ENCODE results near the gene SPINK1.

The SPINK1 gene

GRCh38 chr5:147791181-147791580, 40.3 kb downstream of the SPINK1 start:
- no peak overlapping the region for H3K27ac ChIP-seq (replicated peaks; ENCODE audit: low read length)

GRCh38 chr5:147789820-147790219, 41.7 kb downstream of the SPINK1 start:
- WGBS, 2 donors (ENCODE audit: extremely low coverage in 2 of 2, insufficient read length in 2 of 2, insufficient replicate concordance in 1 of 2), result no CpG with 5 or more reads among the region's 2 CpGs
- Histone ChIP-seq H3K27ac (replicated peaks; ENCODE audit: low read length) (no peak overlapping the region), H3K27me3 (ENCODE audit: control insufficient read depth in 3 of 3, insufficient read depth in 3 of 3, low read depth in 1 of 3, low read length in 3 of 3) (no peaks in the 10 kb centered on the region)

More at GRCh38 chr5:147791181-147791580, 40.3 kb downstream of the SPINK1 start:
- Histone ChIP-seq H3K18ac (ENCODE audit: low read length) (peak overlapping the region; percentile 42), H2BK15ac (ENCODE audit: low read length) (no peak overlapping the region), H4K8ac (ENCODE audit: low read depth, low read length) (no peak overlapping the region), H3K79me1 (ENCODE audit: low read depth, low read length) (no peaks in the 10 kb centered on the region), H3K4me3 (ENCODE audit: low read length in 2 of 2) (no peak overlapping the region), H3K27me3 (ENCODE audit: control insufficient read depth in 3 of 3, insufficient read depth in 3 of 3, low read depth in 1 of 3, low read length in 3 of 3) (peaks cover 0 to 5% (median 0%) of the 10 kb centered on the region in 3 experiments), H3K36me3 (replicated peaks in 1 of 2; ENCODE audit: control insufficient read depth in 2 of 2, insufficient read depth in 2 of 2, low read length in 2 of 2) (no peaks in the 10 kb centered on the region), H3K4me1 (ENCODE audit: control insufficient read depth in 2 of 2, insufficient read depth in 1 of 2, low read depth in 1 of 2, low read length in 2 of 2) (no peaks in the 10 kb centered on the region), H3K4me2 (ENCODE audit: insufficient read depth, low read length, poor library complexity, severe bottlenecking) (no peak overlapping the region), H2BK12ac (ENCODE audit: low read length) (no peak overlapping the region), H2AFZ (ENCODE audit: low read length) (no peak overlapping the region), H2AK5ac (ENCODE audit: low read depth, low read length) (no peak overlapping the region), H3K9me3 (replicated peaks in 1 of 2; ENCODE audit: control insufficient read depth in 2 of 2, insufficient read depth in 1 of 2, low read depth in 1 of 2, low read length in 2 of 2) (no peaks in the 10 kb centered on the region), H3K9ac (ENCODE audit: low read depth, low read length, poor library complexity) (no peak overlapping the region), H2BK120ac (ENCODE audit: low read depth, low read length) (no peak overlapping the region), H2BK5ac (ENCODE audit: low read length) (no peak overlapping the region), H3K23ac (ENCODE audit: low read depth, low read length, poor library complexity) (no peak overlapping the region), H3K4ac (ENCODE audit: low read length) (no peak overlapping the region), H3K14ac (ENCODE audit: low read length) (no peak overlapping the region), H4K91ac (ENCODE audit: low read depth, low read length, poor library complexity) (no peak overlapping the region)
- no peak for DNase-seq (ENCODE audit: low spot score)
- WGBS, 2 donors (ENCODE audit: extremely low coverage in 2 of 2, insufficient read length in 2 of 2, insufficient replicate concordance in 1 of 2), result no CpG with 5 or more reads among the region's 6 CpGs

GRCh38 chr5:147788023-147788422, 43.4 kb downstream of the SPINK1 start:
- H2BK5ac ChIP-seq (ENCODE audit: low read length), result no peak overlapping the region
- no peak overlapping the region for H3K4ac ChIP-seq (ENCODE audit: low read length)
- H3K4me3 ChIP-seq (ENCODE audit: low read length in 2 of 2), result no peak overlapping the region
- no peak overlapping the region for H2BK12ac ChIP-seq (ENCODE audit: low read length)
- no peak overlapping the region for H2BK120ac ChIP-seq (ENCODE audit: low read depth, low read length)
- H4K8ac ChIP-seq (ENCODE audit: low read depth, low read length), result no peak overlapping the region
- H4K91ac ChIP-seq (ENCODE audit: low read depth, low read length, poor library complexity), result no peak overlapping the region
- H3K27ac ChIP-seq (replicated peaks; ENCODE audit: low read length), result no peak overlapping the region
- H2BK15ac ChIP-seq (ENCODE audit: low read length), result no peak overlapping the region
- no peaks in the 10 kb centered on the region for H3K27me3 ChIP-seq (ENCODE audit: control insufficient read depth in 3 of 3, insufficient read depth in 3 of 3, low read depth in 1 of 3, low read length in 3 of 3)
- H3K4me2 ChIP-seq (ENCODE audit: insufficient read depth, low read length, poor library complexity, severe bottlenecking), result no peak overlapping the region
- peaks cover 0 to 2% of the 10 kb centered on the region in 2 donors for H3K4me1 ChIP-seq (ENCODE audit: control insufficient read depth in 2 of 2, insufficient read depth in 1 of 2, low read depth in 1 of 2, low read length in 2 of 2)
- no peak overlapping the region for H2AFZ ChIP-seq (ENCODE audit: low read length)
- no peak overlapping the region for H3K18ac ChIP-seq (ENCODE audit: low read length)
- no peak overlapping the region for H3K14ac ChIP-seq (ENCODE audit: low read length)
- H3K36me3 ChIP-seq (replicated peaks in 1 of 2; ENCODE audit: control insufficient read depth in 2 of 2, insufficient read depth in 2 of 2, low read length in 2 of 2), result no peaks in the 10 kb centered on the region
- H3K23ac ChIP-seq (ENCODE audit: low read depth, low read length, poor library complexity), result no peak overlapping the region
- no peaks in the 10 kb centered on the region for H3K79me1 ChIP-seq (ENCODE audit: low read depth, low read length)
- DNase-seq (ENCODE audit: low spot score), result no peak
- no peak overlapping the region for H2AK5ac ChIP-seq (ENCODE audit: low read depth, low read length)
- H3K9ac ChIP-seq (ENCODE audit: low read depth, low read length, poor library complexity), result no peak overlapping the region
- no peaks in the 10 kb centered on the region for H3K9me3 ChIP-seq (replicated peaks in 1 of 2; ENCODE audit: control insufficient read depth in 2 of 2, insufficient read depth in 1 of 2, low read depth in 1 of 2, low read length in 2 of 2)

More at GRCh38 chr5:147789820-147790219, 41.7 kb downstream of the SPINK1 start:
- Histone ChIP-seq H3K9me3 (replicated peaks in 1 of 2; ENCODE audit: control insufficient read depth in 2 of 2, insufficient read depth in 1 of 2, low read depth in 1 of 2, low read length in 2 of 2) (no peaks in the 10 kb centered on the region), H3K23ac (ENCODE audit: low read depth, low read length, poor library complexity) (no peak overlapping the region), H2BK12ac (ENCODE audit: low read length) (no peak overlapping the region), H4K8ac (ENCODE audit: low read depth, low read length) (no peak overlapping the region), H2BK120ac (ENCODE audit: low read depth, low read length) (no peak overlapping the region), H3K79me1 (ENCODE audit: low read depth, low read length) (no peaks in the 10 kb centered on the region), H2BK5ac (ENCODE audit: low read length) (no peak overlapping the region), H3K36me3 (replicated peaks in 1 of 2; ENCODE audit: control insufficient read depth in 2 of 2, insufficient read depth in 2 of 2, low read length in 2 of 2) (no peaks in the 10 kb centered on the region), H2BK15ac (ENCODE audit: low read length) (no peak overlapping the region), H3K9ac (ENCODE audit: low read depth, low read length, poor library complexity) (no peak overlapping the region), H2AFZ (ENCODE audit: low read length) (no peak overlapping the region), H3K14ac (ENCODE audit: low read length) (no peak overlapping the region), H3K4me1 (ENCODE audit: control insufficient read depth in 2 of 2, insufficient read depth in 1 of 2, low read depth in 1 of 2, low read length in 2 of 2) (no peaks in the 10 kb centered on the region), H4K91ac (ENCODE audit: low read depth, low read length, poor library complexity) (no peak overlapping the region), H3K4me3 (ENCODE audit: low read length in 2 of 2) (no peak overlapping the region), H3K4me2 (ENCODE audit: insufficient read depth, low read length, poor library complexity, severe bottlenecking) (no peak overlapping the region), H3K18ac (ENCODE audit: low read length) (no peak overlapping the region), H3K4ac (ENCODE audit: low read length) (no peak overlapping the region), H2AK5ac (ENCODE audit: low read depth, low read length) (no peak overlapping the region)
- DNase-seq (ENCODE audit: low spot score), result no peak

GRCh38 chr5:147786142-147786541, 45.3 kb downstream of the SPINK1 start:
- Histone ChIP-seq H3K27me3 (ENCODE audit: control insufficient read depth in 3 of 3, insufficient read depth in 3 of 3, low read depth in 1 of 3, low read length in 3 of 3) (no peaks in the 10 kb centered on the region), H2BK120ac (ENCODE audit: low read depth, low read length) (no peak overlapping the region), H2BK5ac (ENCODE audit: low read length) (no peak overlapping the region), H3K9ac (ENCODE audit: low read depth, low read length, poor library complexity) (no peak overlapping the region), H3K14ac (ENCODE audit: low read length) (no peak overlapping the region), H3K18ac (ENCODE audit: low read length) (no peak overlapping the region), H3K9me3 (replicated peaks in 1 of 2; ENCODE audit: control insufficient read depth in 2 of 2, insufficient read depth in 1 of 2, low read depth in 1 of 2, low read length in 2 of 2) (no peaks in the 10 kb centered on the region), H2AK5ac (ENCODE audit: low read depth, low read length) (no peak overlapping the region), H2BK15ac (ENCODE audit: low read length) (no peak overlapping the region), H3K4me3 (ENCODE audit: low read length in 2 of 2) (no peak overlapping the region), H2AFZ (ENCODE audit: low read length) (no peak overlapping the region), H3K36me3 (replicated peaks in 1 of 2; ENCODE audit: control insufficient read depth in 2 of 2, insufficient read depth in 2 of 2, low read length in 2 of 2) (no peaks in the 10 kb centered on the region), H3K27ac (replicated peaks; ENCODE audit: low read length) (no peak overlapping the region), H4K8ac (ENCODE audit: low read depth, low read length) (no peak overlapping the region), H3K4ac (ENCODE audit: low read length) (no peak overlapping the region), H4K91ac (ENCODE audit: low read depth, low read length, poor library complexity) (no peak overlapping the region), H2BK12ac (ENCODE audit: low read length) (no peak overlapping the region), H3K79me1 (ENCODE audit: low read depth, low read length) (no peaks in the 10 kb centered on the region), H3K23ac (ENCODE audit: low read depth, low read length, poor library complexity) (no peak overlapping the region), H3K4me1 (ENCODE audit: control insufficient read depth in 2 of 2, insufficient read depth in 1 of 2, low read depth in 1 of 2, low read length in 2 of 2) (peaks cover 0 to 2% of the 10 kb centered on the region in 2 donors), H3K4me2 (ENCODE audit: insufficient read depth, low read length, poor library complexity, severe bottlenecking) (no peak overlapping the region)
- no peak for DNase-seq (ENCODE audit: low spot score)
- no CpG with 5 or more reads among the region's 2 CpGs for WGBS, 2 donors (ENCODE audit: extremely low coverage in 2 of 2, insufficient read length in 2 of 2, insufficient replicate concordance in 1 of 2)

Measured in neuronal stem cell (in vitro differentiated cells).